ENCODE data around the gene RAP1A.
"Not testable (repeated sequence)": the region's sequence is repeated elsewhere in the genome, so short reads cannot be mapped to it uniquely, and the experiment has no call there.

RAP1A gene

GRCh38 chr1:111669268-111669667 lies 49.7 kb downstream of the RAP1A start:
- DNase-seq: no peak

GRCh38 chr1:111671852-111672251 lies 52.3 kb downstream of the RAP1A start:
- DNase-seq: no peak

GRCh38 chr1:111672331-111672730 lies 52.7 kb downstream of the RAP1A start:
- no peak for DNase-seq

- no peak for DNase-seq
These were observed 58.0 kb downstream of the RAP1A start for GRCh38 chr1:111677604-111678003.

GRCh38 chr1:111679541-111679940 lies 60.0 kb downstream of the RAP1A start:
- DNase-seq: no peak

- DNase-seq: not testable (repeated sequence)
These were observed 60.7 kb downstream of the RAP1A start for GRCh38 chr1:111680212-111680800.

- not testable (repeated sequence) for DNase-seq
These were observed 65.9 kb downstream of the RAP1A start for GRCh38 chr1:111685293-111686153.

GRCh38 chr1:111690306-111690617 lies 70.7 kb downstream of the RAP1A start:
- DNase-seq: no peak

- no peak for DNase-seq
These were observed 72.3 kb downstream of the RAP1A start for GRCh38 chr1:111691886-111692285.

- DNase-seq: no peak
These were observed 76.2 kb downstream of the RAP1A start for GRCh38 chr1:111695801-111696200.

- no peak for DNase-seq
These were observed 76.7 kb downstream of the RAP1A start for GRCh38 chr1:111696330-111696729.

GRCh38 chr1:111699268-111699667 lies 79.7 kb downstream of the RAP1A start:
- no peak for DNase-seq

GRCh38 chr1:111702504-111703050 lies 83.0 kb downstream of the RAP1A start:
- DNase-seq: no peak

GRCh38 chr1:111704240-111704639 lies 84.7 kb downstream of the RAP1A start:
- DNase-seq: no peak

GRCh38 chr1:111704776-111705175 lies 85.2 kb downstream of the RAP1A start:
- no peak for DNase-seq

GRCh38 chr1:111705841-111706240 lies 86.3 kb downstream of the RAP1A start:
- no peak for DNase-seq

GRCh38 chr1:111706921-111707320 lies 87.3 kb downstream of the RAP1A start:
- no peak for DNase-seq

GRCh38 chr1:111707906-111708305 lies 88.3 kb downstream of the RAP1A start:
- no peak for DNase-seq

GRCh38 chr1:111709986-111710385 lies 90.4 kb downstream of the RAP1A start:
- DNase-seq: no peak

- DNase-seq: no peak
These were observed 96.7 kb downstream of the RAP1A start for GRCh38 chr1:111716333-111716732.

GRCh38 chr1:111717450-111717849 lies 97.9 kb downstream of the RAP1A start:
- DNase-seq: no peak

GRCh38 chr1:111719135-111719534 lies 99.5 kb downstream of the RAP1A start:
- no peak for DNase-seq

- DNase-seq: no peak
These were observed 100.1 kb downstream of the RAP1A start for GRCh38 chr1:111719674-111720132.

GRCh38 chr1:111720274-111720976 lies 100.8 kb downstream of the RAP1A start:
- DNase-seq: no peak

All from activated gamma-delta T cell treated with Interleukin-2 at 50 U/mL for 16 hours (primary cell).